NCI-H2227 (cell line): ENCODE data around the gene COMTD1.
"Not testable (repeated sequence)": the region's sequence is repeated elsewhere in the genome, so short reads cannot be mapped to it uniquely, and the experiment has no call there.

ENCODE experiments used
- DNase-seq: peaks from one replicate; lab custom pipeline; 2025; ENCODE audit not compliant: unreplicated experiment; lab: John Stamatoyannopoulos, UW

The COMTD1 gene

DNA sequence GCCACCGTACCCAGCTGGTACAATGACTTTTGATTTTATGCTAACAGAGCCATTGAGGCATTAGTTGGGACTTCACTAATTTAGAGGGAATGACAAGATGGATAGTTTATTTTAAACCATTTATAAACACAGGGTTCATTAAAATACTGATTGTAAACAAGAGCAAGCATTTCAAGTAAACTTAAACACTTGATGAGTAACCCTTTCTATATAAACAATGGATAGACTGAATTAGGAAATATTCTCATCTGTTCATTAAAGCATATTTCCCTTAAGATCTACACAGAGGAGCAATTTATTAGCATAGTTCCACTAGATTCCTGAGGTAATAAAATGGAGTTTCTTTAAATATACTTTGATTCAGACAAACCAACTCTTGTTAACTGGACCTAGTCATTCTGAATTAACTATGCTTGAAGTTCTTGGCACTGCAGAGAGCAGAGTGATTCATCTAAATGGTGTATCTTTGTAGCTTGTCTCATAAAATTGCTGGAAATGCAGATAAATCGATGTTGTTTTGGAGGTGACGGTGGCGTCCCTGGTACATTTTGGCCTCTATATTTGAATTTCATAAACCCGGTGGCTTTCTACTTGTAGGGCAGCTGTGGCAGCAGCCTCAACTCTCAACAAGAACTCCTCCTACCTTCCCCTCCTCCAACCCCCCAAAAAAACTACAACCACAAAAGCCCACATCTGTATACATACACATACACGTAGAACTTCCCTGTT is 40.6 kb downstream of the COMTD1 start:
- no peak for DNase-seq

DNA sequence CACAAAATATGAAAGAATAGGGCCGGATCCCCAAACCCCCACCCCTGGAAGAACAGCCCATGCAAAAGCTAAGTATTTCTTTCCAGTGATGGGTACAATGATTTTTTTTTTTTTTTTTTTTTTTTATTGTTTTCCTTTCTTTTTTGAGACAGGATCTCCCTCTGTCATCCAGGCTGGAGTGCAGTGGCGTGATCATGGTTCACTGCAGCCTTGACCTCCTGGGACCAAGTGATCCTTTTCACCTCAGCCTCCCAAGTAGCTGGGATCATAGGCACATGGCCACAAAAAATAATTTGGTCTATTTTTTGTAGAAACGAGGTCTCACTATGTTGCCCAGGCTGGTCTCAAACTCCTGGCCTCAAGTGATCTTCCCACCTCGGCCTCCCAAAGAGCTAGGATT is 41.1 kb downstream of the COMTD1 start:
- DNase-seq, result not testable (repeated sequence)

DNA sequence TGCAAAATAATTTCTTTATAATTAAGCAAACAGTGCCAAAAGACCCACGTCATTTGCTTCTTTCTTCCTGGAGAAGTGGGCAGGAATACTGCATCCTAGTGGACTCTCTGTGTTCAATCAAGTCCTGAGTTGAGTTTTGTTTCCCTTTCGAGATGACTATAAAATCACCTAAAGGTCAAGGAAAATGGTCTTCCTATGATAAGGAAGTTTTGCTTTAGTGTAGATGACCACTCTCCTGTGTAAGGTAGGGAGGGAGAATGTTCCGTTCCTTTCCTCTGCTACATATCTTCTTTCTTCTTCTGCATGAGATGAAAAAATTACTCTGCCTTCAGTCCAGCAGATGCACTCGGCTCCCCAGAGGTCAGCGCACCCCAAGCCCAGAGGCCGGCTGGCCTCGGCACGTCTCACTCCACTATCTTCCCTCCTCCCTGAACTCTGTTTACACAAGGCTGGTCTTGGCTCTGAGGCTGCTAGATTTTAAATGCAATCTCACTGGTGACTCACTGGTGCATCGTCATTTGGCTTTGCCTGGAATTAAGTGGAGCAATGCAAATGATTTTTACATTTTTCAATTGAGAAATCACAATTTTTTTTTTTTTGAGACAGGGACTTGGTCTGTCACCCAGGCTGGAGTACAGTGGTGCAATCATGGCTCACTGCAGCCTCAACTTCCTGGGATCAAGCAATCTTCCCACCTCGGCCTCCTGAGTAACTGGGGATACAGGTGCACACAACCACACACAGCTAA is 43.8 kb downstream of the COMTD1 start:
- DNase-seq, result no peak

DNA sequence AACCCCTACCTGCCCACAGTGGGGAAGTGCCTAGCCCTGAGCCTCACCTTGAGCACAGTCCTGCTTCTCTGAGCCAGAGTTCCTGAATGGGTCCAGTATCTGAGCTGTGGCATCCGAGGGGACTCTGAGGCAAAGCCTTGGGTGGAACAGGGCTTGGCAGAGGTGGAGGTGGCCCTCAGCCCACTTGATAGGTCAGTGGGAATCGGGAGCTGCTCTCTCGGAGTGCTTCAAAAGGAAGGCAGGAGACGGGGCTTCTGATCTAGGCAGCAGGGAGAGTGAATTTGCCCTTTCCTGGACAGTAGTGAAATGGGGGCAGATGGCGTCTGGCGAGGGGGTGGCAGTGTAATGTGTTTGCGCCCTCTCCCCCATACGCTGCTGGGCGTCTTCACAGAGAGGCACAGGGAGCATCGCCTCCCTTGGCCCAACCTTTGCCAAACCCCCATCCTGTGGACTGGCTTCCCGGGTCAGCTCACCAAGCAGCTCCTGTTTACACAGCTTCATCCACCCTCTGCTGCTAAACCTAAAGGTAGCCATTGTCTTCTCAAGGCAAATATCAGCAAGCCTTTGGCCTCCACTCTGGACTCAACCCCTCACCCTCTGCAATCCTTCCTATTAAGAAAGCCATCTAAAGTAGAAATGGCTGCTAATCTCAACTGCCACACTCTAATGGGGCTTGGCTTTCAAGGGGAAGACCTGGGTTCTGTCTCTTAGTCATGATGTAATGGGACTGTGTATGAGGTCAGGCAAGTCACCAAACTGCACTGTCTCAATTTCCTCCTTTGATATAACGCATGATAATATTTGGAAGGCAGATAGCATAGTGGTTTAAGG is 46.3 kb downstream of the COMTD1 start:
- DNase-seq, result no peak

DNA sequence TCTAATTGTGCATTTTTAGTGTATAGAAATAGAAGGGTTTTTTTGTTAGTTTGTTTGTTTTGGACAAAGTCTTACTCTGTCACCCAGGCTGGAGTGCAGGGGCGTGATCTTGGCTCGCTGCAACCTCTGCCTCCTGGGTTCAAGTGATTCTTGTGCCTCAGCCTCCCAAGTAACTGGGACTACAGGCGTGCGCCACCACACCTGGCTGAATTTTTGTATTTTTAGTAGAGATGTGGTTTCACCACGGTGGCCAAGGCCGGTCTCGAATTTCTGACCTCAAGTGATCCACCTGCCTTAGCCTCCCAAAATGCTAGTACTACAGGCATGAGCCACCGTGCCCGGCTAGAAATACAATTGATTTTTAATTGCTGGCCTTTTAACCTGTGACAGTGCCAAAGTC is 47.2 kb downstream of the COMTD1 start:
- not testable (repeated sequence) for DNase-seq

DNA sequence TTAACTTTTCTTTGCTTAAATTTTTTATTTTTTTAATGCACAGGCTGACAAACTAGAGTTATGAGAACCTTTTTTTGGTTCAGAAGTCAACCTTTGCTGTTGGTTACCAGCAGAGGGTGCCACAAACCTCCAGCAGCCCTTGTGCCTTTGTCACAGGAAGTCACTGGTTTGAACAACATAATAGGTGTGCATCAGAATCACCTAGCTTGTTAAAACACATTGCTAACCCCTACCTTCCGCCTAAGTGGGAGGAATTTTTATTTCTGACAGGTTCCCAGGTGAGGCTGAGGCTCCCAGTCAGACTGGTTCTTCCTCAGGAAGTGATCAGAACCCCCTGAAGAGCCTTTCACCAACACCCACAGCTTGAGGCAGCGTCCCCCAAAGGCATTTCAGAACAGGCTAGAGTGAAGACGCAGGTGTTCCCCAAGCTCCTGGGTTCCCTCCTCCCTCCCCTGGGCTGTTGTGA is 47.8 kb downstream of the COMTD1 start:
- DNase-seq, result peak; percentile 31

DNA sequence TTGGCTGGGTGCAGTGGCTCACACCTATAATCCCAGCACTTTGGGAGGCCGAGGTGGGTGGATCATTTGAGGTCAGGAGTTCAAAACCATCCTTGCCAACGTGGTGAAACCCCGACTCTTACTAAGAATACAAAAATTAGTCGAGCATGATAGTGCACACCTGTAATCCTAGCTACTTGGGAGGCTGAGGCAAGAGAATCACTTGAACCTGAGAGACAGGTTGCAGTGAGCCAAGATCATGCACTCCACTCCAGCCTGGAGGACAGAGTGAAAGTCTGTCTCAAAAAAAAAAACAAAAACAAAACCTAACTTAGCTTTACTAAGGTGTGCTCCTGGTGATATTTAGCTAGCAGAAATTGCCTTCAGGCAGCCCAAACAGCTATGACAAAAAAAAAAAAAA is 49.4 kb downstream of the COMTD1 start:
- no peak for DNase-seq
